Mucosa of descending colon (tissue), 3 donors: ENCODE measurements around the gene ENGASE. TPM values are rescaled to one million over a fixed set of nuclear protein-coding genes. Genes with fewer than 3 reads are reported as not detected.

Experiments used
- ATAC-seq: fragments of 200-7000 bp; cut with Tn5 transposase; one replicate; pipeline ENCODE4 v1.9.1; 2020; ENCODE audit warnings: mild to moderate bottlenecking, moderate library complexity
- DNase-seq, 3 donors: peaks; one replicate each; pipeline ENCODE4 v3.0.0-alpha.2; 2020
- H3K36me3 ChIP-seq: fragments of 200-600 bp; one replicate; pipeline ENCODE4 v1.8.0; 2021; ENCODE audit warnings: low read depth, mild to moderate bottlenecking
- H3K4me1 ChIP-seq: fragments of 200-600 bp; one replicate; pipeline ENCODE4 v1.8.0; 2021; ENCODE audit warnings: low read depth, mild to moderate bottlenecking
- H3K4me3 ChIP-seq: fragments of 200-600 bp; one replicate; pipeline ENCODE4 v1.8.0; 2021; ENCODE audit warnings: mild to moderate bottlenecking
- H3K9me3 ChIP-seq: fragments of 200-600 bp; one replicate; pipeline ENCODE4 v1.8.0; 2021; ENCODE audit warnings: mild to moderate bottlenecking
- CTCF ChIP-seq: fragments of 200-600 bp; IDR thresholded peaks from one replicate; pipeline ENCODE4 v1.8.0; 2022; ENCODE audit warnings: antibody characterized with exemption, mild to moderate bottlenecking
- intact Hi-C, 2 donors: fragments of 100-400 bp; cut with DNase I in 1 of 2; cut with micrococcal nuclease in 1 of 2; formaldehyde crosslinking; loops; one replicate each; pipeline versions ENCODE4 v1.11.0 to v1.11.1; 2022; cut with DNase I, micrococcal nuclease
- total RNA-seq, 3 donors: library from RNA; stranded (reverse); fragmentation: NEBNext Ultra II Directional in 2 of 3; extraction: Animal tissue kit (Norgen Biotek cat#: 25700) in 2 of 3; gene quantifications; one replicate each; pipeline versions ENCODE4 v1.2.1 to v1.2.4, GENCODE V29; 2021 to 2023
- donor health status: DM: no; HTN: no; CAD: no; lungs with moderate emphysema.
- donor health status: DM: no; HTN: no; CAD: no.
- donor health status: DM: no; HTN: yes; CAD: no.

ENGASE gene
- total RNA-seq, 3 donors from 2014 or later: 89.6 to 160 (median 97.4) TPM

- H3K36me3 ChIP-seq: no peaks in the 10 kb centered on the region
- DNase-seq (no peak), ATAC-seq (no peak)
- no peaks in the 10 kb centered on the region for H3K9me3 ChIP-seq
- no peak for TF ChIP-seq CTCF
- H3K4me1 ChIP-seq: no peaks in the 10 kb centered on the region
- intact Hi-C loops: no loop called here
- H3K4me3 ChIP-seq: no peak overlapping the region
These were observed 16.6 kb downstream of the ENGASE start for GRCh38 chr17:79091226-79091670.

GRCh38 chr17:79092567-79092966 is 17.9 kb downstream of the ENGASE start:
- H3K4me3 ChIP-seq: no peak overlapping the region
- H3K36me3 ChIP-seq: no peaks in the 10 kb centered on the region
- no peak for TF ChIP-seq CTCF
- DNase-seq (no peak), ATAC-seq (no peak)
- intact Hi-C loops: no loop called here
- H3K9me3 ChIP-seq: no peaks in the 10 kb centered on the region
- no peaks in the 10 kb centered on the region for H3K4me1 ChIP-seq

- no peak for ATAC-seq
These were observed 18.6 kb downstream of the ENGASE start for GRCh38 chr17:79093270-79093669.

GRCh38 chr17:79094261-79094660 is 19.6 kb downstream of the ENGASE start:
- no peaks in the 10 kb centered on the region for H3K9me3 ChIP-seq
- no peaks in the 10 kb centered on the region for H3K36me3 ChIP-seq
- no peak overlapping the region for H3K4me3 ChIP-seq
- ATAC-seq: no peak
- H3K4me1 ChIP-seq: no peaks in the 10 kb centered on the region
- no peak for DNase-seq
- intact Hi-C loops: no loop called here
- TF ChIP-seq CTCF: no peak

More at GRCh38 chr17:79093270-79093669, 18.6 kb downstream of the ENGASE start:
- H3K4me1 ChIP-seq: no peaks in the 10 kb centered on the region
- H3K4me3 ChIP-seq: no peak overlapping the region
- DNase-seq: no peak
- no peaks in the 10 kb centered on the region for H3K36me3 ChIP-seq
- no peak for TF ChIP-seq CTCF
- no peaks in the 10 kb centered on the region for H3K9me3 ChIP-seq
- intact Hi-C loops: no loop called here

GRCh38 chr17:79095345-79096055 is 20.9 kb downstream of the ENGASE start:
- Histone ChIP-seq H3K4me3 (no peak overlapping the region), H3K9me3 (no peaks in the 10 kb centered on the region), H3K36me3 (no peaks in the 10 kb centered on the region), H3K4me1 (no peaks in the 10 kb centered on the region)
- intact Hi-C loops: no loop called here
- TF ChIP-seq CTCF: no peak
- no peak for DNase-seq
- no peak for ATAC-seq

GRCh38 chr17:79096477-79096876 is 21.9 kb downstream of the ENGASE start:
- intact Hi-C loops: no loop called here
- H3K4me3 ChIP-seq: no peak overlapping the region
- no peak for ATAC-seq
- no peaks in the 10 kb centered on the region for H3K9me3 ChIP-seq
- no peak for TF ChIP-seq CTCF
- H3K4me1 ChIP-seq: no peaks in the 10 kb centered on the region
- H3K36me3 ChIP-seq: no peaks in the 10 kb centered on the region
- no peak for DNase-seq
